GM12878 (cell line): ENCODE data around the gene LRRC58. TPM values are rescaled to one million over a fixed set of nuclear protein-coding genes. Genes with fewer than 3 reads are reported as not detected.

Source experiments
- BACH1 ChIP-seq: fragments of 450-650 bp; IDR thresholded peaks from 2 replicates; pipeline ENCODE4 v1.6.1; 2017; ENCODE audit warnings: mild to moderate bottlenecking, borderline replicate concordance
- BCL11A ChIP-seq: IDR thresholded peaks from 2 replicates; pipeline ENCODE4 v1.6.1; 2011; ENCODE audit warnings: low read depth, low read length
- BHLHE40 ChIP-seq, 2 experiments: fragments of 450-650 bp in 1 of 2; IDR thresholded peaks; 2 replicates each; pipeline ENCODE4 v1.6.1; 2011 to 2017; ENCODE audit warnings: low read depth in 2 of 2, borderline replicate concordance in 1 of 2, improper control_type of control experiment in 1 of 2, low read length in 1 of 2, mild to moderate bottlenecking in 1 of 2
- CHD2 ChIP-seq: IDR thresholded peaks from 2 replicates; pipeline ENCODE4 v1.6.1; 2011; ENCODE audit warnings: low read depth, low read length, improper control_type of control experiment, borderline replicate concordance
- ESRRA ChIP-seq: IDR thresholded peaks from 2 replicates; pipeline ENCODE4 v1.6.1; 2012; ENCODE audit warnings: mild to moderate bottlenecking, low read length, improper control_type of control experiment
- FOXM1 ChIP-seq: IDR thresholded peaks from 2 replicates; pipeline ENCODE4 v1.6.1; 2012; ENCODE audit warnings: low read depth, mild to moderate bottlenecking, inconsistent platforms, low read length, moderate library complexity
- GABPA ChIP-seq: IDR thresholded peaks from 2 replicates; pipeline ENCODE4 v1.6.1; 2014; ENCODE audit warnings: antibody characterized with exemption, low read depth, mild to moderate bottlenecking, inconsistent platforms
- HDAC6 ChIP-seq: fragments of 200-600 bp; sonication (generic); IDR thresholded peaks from one replicate; pipeline ENCODE4 v1.8.0; 2017; ENCODE audit warnings: antibody characterized with exemption; ENCODE audit not compliant: unreplicated experiment
- KLF5 ChIP-seq: fragments of 450-650 bp; IDR thresholded peaks from 2 replicates; pipeline ENCODE4 v1.6.1; 2014; ENCODE audit warnings: mild to moderate bottlenecking; ENCODE audit not compliant: partially characterized antibody
- MYC ChIP-seq: IDR thresholded peaks from 2 replicates; pipeline ENCODE4 v1.6.1; 2011; ENCODE audit warnings: mild to moderate bottlenecking, low read length, moderate library complexity, inconsistent platforms; ENCODE audit not compliant: insufficient read depth, insufficient replicate concordance, insufficient read length, severe bottlenecking
- NRF1 ChIP-seq: conservative IDR thresholded peaks from 2 replicates; pipeline ENCODE4 v1.6.1; 2011; ENCODE audit warnings: mild to moderate bottlenecking, low read depth, low read length, improper control_type of control experiment
- PAX8 ChIP-seq: fragments of 450-650 bp; IDR thresholded peaks from 2 replicates; pipeline ENCODE4 v1.6.1; 2017; ENCODE audit warnings: mild to moderate bottlenecking, moderate library complexity
- RAD21 ChIP-seq: IDR thresholded peaks from 2 replicates; pipeline ENCODE4 v1.6.1; 2011; ENCODE audit warnings: mild to moderate bottlenecking, low read depth, low read length, moderate library complexity; ENCODE audit not compliant: insufficient read depth
- RB1 ChIP-seq: fragments of 450-650 bp; formaldehyde crosslinking; IDR thresholded peaks from 2 replicates; pipeline ENCODE4 v1.6.1; 2017; ENCODE audit warnings: mild to moderate bottlenecking, borderline replicate concordance
- TARDBP ChIP-seq: IDR thresholded peaks from 2 replicates; pipeline ENCODE4 v1.6.1; 2016; ENCODE audit warnings: borderline replicate concordance
- polyA plus RNA-seq, 11 experiments: library from polyadenylated mRNA; depleted of rRNA in 4 of 11; unstranded in 6 of 11; stranded (reverse) in 5 of 11; fragments of >200 nt; fragmentation: Nextera tagmentation in 4 of 11; fragmentation: Illumina TruSeq in 1 of 11; extraction: Ambion mirVana in 4 of 11; extraction: Trizol in 1 of 11; gene quantifications; 1 replicate in 1 of 11; 2 replicates in 10 of 11; pipeline versions ENCODE4 v1.2.1 to v1.2.3, GENCODE V29; 2011 to 2016; ENCODE audit warnings: inconsistent platforms in 2 of 11, missing spikeins in 2 of 11, low read depth in 1 of 11
- total RNA-seq, 4 experiments: library from RNA; depleted of rRNA in 3 of 4; stranded (reverse); fragments of >200 nt in 3 of 4; fragmentation: Illumina TruSeq in 1 of 4; extraction: Trizol in 1 of 4; gene quantifications; 2 replicates each; pipeline versions ENCODE4 v1.2.1 to v1.2.3, GENCODE V29; 2013 to 2021
- TF ChIP-seq, protein P1 (sequence below): fragments of 450-650 bp; IDR thresholded peaks from 2 replicates; pipeline ENCODE4 v1.6.1; 2017; ENCODE audit warnings: mild to moderate bottlenecking, moderate library complexity
- TF ChIP-seq, protein P2 (sequence below): fragments of 450-650 bp; formaldehyde crosslinking; IDR thresholded peaks from 2 replicates; pipeline ENCODE4 v1.5.0; 2022; ENCODE audit warnings: mild to moderate bottlenecking, missing genetic modification characterization
- TF ChIP-seq, protein P3 (sequence below): IDR thresholded peaks from 2 replicates; pipeline ENCODE4 v1.6.1; 2012; ENCODE audit warnings: low read depth, low read length, improper control_type of control experiment
- TF ChIP-seq, protein P4 (sequence below): fragments of 150-350 bp; IDR thresholded peaks from 2 replicates; pipeline ENCODE4 v1.6.1; 2014; ENCODE audit warnings: mild to moderate bottlenecking, low read depth, low read length

LRRC58 gene
- total and polyA plus RNA-seq, 10 of the 15 experiments (the other 5 are each of a cell fraction or from before 2014, with no cell fraction given): 7.7 to 29.5 (median 18.8) TPM

DNA sequence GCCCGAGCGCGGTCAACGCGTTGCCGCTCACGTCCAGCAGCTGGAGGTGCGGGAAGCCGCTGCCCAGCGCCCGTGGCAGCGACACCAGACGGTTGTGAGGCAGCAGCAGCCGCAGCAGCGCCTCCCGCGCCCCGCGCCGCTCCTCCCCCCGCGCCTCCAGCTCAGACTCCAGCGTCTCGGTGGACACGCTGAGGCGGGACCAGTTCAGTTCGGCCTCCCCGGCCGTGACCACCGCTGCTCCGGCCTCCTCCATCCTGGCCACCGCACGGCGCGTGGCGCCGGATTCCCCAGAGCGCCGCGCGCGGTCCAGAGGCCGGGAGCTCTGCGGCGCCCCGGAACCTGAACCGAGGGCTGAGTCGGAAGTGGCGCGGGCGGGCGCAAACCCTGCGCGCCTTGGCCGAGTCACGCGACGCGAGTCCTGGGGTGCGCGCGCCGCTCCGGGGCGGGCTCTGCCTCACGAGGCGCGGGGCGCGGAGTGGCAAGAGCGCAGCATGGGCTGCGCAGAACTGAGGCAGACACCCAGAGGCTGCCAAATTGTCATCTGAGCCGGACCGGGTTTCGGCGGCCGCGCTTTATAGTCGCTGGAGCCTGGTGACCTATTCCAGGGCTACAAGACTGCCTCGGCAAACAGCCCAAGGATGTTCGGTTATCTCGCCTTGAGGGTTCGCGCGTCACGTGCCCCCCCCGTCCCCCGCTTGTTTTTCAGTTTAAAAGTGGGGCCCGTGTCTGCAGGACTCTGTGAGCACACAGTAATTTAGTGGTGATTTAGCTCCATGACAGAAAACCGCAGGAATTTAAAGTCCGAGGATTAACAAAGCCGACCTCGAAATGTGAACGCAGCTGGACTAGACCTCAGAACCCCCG, at the start of gene LRRC58 (continued):
- TF ChIP-seq, protein P1, sequence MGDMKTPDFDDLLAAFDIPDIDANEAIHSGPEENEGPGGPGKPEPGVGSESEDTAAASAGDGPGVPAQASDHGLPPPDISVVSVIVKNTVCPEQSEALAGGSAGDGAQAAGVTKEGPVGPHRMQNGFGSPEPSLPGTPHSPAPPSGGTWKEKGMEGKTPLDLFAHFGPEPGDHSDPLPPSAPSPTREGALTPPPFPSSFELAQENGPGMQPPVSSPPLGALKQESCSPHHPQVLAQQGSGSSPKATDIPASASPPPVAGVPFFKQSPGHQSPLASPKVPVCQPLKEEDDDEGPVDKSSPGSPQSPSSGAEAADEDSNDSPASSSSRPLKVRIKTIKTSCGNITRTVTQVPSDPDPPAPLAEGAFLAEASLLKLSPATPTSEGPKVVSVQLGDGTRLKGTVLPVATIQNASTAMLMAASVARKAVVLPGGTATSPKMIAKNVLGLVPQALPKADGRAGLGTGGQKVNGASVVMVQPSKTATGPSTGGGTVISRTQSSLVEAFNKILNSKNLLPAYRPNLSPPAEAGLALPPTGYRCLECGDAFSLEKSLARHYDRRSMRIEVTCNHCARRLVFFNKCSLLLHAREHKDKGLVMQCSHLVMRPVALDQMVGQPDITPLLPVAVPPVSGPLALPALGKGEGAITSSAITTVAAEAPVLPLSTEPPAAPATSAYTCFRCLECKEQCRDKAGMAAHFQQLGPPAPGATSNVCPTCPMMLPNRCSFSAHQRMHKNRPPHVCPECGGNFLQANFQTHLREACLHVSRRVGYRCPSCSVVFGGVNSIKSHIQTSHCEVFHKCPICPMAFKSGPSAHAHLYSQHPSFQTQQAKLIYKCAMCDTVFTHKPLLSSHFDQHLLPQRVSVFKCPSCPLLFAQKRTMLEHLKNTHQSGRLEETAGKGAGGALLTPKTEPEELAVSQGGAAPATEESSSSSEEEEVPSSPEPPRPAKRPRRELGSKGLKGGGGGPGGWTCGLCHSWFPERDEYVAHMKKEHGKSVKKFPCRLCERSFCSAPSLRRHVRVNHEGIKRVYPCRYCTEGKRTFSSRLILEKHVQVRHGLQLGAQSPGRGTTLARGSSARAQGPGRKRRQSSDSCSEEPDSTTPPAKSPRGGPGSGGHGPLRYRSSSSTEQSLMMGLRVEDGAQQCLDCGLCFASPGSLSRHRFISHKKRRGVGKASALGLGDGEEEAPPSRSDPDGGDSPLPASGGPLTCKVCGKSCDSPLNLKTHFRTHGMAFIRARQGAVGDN: peak; percentile 84
- TF ChIP-seq, protein P2, sequence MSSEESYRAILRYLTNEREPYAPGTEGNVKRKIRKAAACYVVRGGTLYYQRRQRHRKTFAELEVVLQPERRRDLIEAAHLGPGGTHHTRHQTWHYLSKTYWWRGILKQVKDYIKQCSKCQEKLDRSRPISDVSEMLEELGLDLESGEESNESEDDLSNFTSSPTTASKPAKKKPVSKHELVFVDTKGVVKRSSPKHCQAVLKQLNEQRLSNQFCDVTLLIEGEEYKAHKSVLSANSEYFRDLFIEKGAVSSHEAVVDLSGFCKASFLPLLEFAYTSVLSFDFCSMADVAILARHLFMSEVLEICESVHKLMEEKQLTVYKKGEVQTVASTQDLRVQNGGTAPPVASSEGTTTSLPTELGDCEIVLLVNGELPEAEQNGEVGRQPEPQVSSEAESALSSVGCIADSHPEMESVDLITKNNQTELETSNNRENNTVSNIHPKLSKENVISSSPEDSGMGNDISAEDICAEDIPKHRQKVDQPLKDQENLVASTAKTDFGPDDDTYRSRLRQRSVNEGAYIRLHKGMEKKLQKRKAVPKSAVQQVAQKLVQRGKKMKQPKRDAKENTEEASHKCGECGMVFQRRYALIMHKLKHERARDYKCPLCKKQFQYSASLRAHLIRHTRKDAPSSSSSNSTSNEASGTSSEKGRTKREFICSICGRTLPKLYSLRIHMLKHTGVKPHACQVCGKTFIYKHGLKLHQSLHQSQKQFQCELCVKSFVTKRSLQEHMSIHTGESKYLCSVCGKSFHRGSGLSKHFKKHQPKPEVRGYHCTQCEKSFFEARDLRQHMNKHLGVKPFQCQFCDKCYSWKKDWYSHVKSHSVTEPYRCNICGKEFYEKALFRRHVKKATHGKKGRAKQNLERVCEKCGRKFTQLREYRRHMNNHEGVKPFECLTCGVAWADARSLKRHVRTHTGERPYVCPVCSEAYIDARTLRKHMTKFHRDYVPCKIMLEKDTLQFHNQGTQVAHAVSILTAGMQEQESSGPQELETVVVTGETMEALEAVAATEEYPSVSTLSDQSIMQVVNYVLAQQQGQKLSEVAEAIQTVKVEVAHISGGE (CRISPR knock-in tag): peak; percentile 85
- peak; percentile 72 for TF ChIP-seq NRF1
- no peak for TF ChIP-seq FOXM1
- TF ChIP-seq, protein P3, sequence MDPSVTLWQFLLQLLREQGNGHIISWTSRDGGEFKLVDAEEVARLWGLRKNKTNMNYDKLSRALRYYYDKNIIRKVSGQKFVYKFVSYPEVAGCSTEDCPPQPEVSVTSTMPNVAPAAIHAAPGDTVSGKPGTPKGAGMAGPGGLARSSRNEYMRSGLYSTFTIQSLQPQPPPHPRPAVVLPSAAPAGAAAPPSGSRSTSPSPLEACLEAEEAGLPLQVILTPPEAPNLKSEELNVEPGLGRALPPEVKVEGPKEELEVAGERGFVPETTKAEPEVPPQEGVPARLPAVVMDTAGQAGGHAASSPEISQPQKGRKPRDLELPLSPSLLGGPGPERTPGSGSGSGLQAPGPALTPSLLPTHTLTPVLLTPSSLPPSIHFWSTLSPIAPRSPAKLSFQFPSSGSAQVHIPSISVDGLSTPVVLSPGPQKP: no peak
- TF ChIP-seq CHD2: 0 out of 2 replicates have a peak, but pooled peaks have one; percentile 46
- peak; percentile 98 to 100 for TF ChIP-seq BHLHE40 (IDR thresholded peaks at IDR 0.05; ENCODE audit: borderline replicate concordance in 1 of 2, low read depth in 2 of 2, low read length in 1 of 2)
- TF ChIP-seq HDAC6: peak; percentile 38
- TF ChIP-seq, protein P4, sequence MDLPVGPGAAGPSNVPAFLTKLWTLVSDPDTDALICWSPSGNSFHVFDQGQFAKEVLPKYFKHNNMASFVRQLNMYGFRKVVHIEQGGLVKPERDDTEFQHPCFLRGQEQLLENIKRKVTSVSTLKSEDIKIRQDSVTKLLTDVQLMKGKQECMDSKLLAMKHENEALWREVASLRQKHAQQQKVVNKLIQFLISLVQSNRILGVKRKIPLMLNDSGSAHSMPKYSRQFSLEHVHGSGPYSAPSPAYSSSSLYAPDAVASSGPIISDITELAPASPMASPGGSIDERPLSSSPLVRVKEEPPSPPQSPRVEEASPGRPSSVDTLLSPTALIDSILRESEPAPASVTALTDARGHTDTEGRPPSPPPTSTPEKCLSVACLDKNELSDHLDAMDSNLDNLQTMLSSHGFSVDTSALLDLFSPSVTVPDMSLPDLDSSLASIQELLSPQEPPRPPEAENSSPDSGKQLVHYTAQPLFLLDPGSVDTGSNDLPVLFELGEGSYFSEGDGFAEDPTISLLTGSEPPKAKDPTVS: no peak
- peak; percentile 80 for TF ChIP-seq KLF5
- 0 out of 2 replicates have a peak, but pooled peaks have one; percentile 63 for TF ChIP-seq TARDBP
- TF ChIP-seq MYC: peak; percentile 64
- no peak for TF ChIP-seq PAX8
- peak; percentile 91; the same call in 1 of the 2 replicates for TF ChIP-seq RB1
- 0 out of 2 replicates have a peak, but pooled peaks have one; percentile 18 for TF ChIP-seq ESRRA
- TF ChIP-seq BACH1: peak; percentile 66; the same call in 1 of the 2 replicates
- peak; percentile 85 for TF ChIP-seq GABPA
- no peak for TF ChIP-seq RAD21
- TF ChIP-seq BCL11A: no peak
